HEK293T (cell line): ENCODE data around the gene GH1.
"Not testable (repeated sequence)": the region's sequence is repeated elsewhere in the genome, so short reads cannot be mapped to it uniquely, and the experiment has no call there.

Source experiments
- BHLHE40 ChIP-seq: fragments of 450-650 bp; IDR thresholded peaks from 2 replicates; pipeline ENCODE4 v1.6.1; 2016; ENCODE audit warnings: mild to moderate bottlenecking, moderate library complexity, borderline replicate concordance
- CTBP1 ChIP-seq: fragments of 450-650 bp; IDR thresholded peaks from 2 replicates; pipeline ENCODE4 v1.6.1; 2016; ENCODE audit warnings: borderline replicate concordance
- FOXA1 ChIP-seq: fragments of 450-650 bp; IDR thresholded peaks from 2 replicates; pipeline ENCODE4 v1.6.1; 2016; ENCODE audit warnings: mild to moderate bottlenecking
- FOXM1 ChIP-seq: fragments of 450-650 bp; IDR thresholded peaks from 2 replicates; pipeline ENCODE4 v1.6.1; 2017; ENCODE audit warnings: mild to moderate bottlenecking, borderline replicate concordance
- HDGF ChIP-seq: fragments of 450-650 bp; IDR thresholded peaks from 2 replicates; pipeline ENCODE4 v1.6.1; 2017; ENCODE audit warnings: antibody characterized with exemption, borderline replicate concordance
- L3MBTL2 ChIP-seq: fragments of 450-650 bp; conservative IDR thresholded peaks from 2 replicates; pipeline ENCODE4 v1.6.1; 2016; ENCODE audit warnings: mild to moderate bottlenecking
- LEF1 ChIP-seq: fragments of 450-650 bp; IDR thresholded peaks from 2 replicates; pipeline ENCODE4 v1.6.1; 2017; ENCODE audit warnings: mild to moderate bottlenecking, borderline replicate concordance
- ZNF384 ChIP-seq: fragments of 450-650 bp; IDR thresholded peaks from 2 replicates; pipeline ENCODE4 v1.6.1; 2016
- TF ChIP-seq, protein P1 (sequence below): fragments of 450-650 bp; IDR thresholded peaks from 2 replicates; pipeline ENCODE4 v1.6.1; 2016

DNA sequence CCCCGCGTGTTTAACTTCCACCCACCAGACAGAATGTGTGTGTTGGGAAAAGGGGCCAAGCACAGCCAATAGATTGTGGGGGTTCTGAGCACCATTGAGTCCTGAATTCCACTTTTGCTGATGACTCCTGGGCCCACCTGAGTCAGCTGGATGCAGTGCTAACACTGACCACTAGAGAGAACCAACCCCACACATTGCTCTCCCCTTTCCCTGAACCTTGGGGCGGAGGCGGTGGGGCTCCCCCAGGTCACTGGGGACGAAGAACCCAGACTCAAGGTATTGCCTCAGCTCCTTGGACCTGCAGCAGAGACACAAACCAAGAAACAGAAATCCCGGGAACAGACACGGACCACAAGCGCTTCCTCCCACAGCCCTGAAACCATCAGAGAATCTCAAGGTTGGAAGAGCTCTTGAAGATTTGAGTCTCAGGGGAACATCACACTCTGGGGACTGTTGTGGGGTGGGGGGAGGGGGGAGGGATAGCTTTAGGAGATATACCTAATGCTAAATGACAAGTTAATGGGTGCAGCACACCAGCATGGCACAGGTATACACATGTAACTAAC, 44.5 kb downstream of the GH1 start:
- not testable (repeated sequence) for TF ChIP-seq FOXM1, CTBP1, L3MBTL2, FOXA1, LEF1, ZNF384, BHLHE40, HDGF
- TF ChIP-seq, protein P1, sequence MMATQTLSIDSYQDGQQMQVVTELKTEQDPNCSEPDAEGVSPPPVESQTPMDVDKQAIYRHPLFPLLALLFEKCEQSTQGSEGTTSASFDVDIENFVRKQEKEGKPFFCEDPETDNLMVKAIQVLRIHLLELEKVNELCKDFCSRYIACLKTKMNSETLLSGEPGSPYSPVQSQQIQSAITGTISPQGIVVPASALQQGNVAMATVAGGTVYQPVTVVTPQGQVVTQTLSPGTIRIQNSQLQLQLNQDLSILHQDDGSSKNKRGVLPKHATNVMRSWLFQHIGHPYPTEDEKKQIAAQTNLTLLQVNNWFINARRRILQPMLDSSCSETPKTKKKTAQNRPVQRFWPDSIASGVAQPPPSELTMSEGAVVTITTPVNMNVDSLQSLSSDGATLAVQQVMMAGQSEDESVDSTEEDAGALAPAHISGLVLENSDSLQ, result not testable (repeated sequence)
